ENCODE measurements around the gene CAPN3. TPM values are rescaled to one million over a fixed set of nuclear protein-coding genes. Genes with fewer than 3 reads are reported as not detected.

Gene CAPN3
- total and polyA plus RNA-seq, 2 experiments from 2014 or later: 0.84 to 1.1 TPM

- Histone ChIP-seq H3K79me2 (replicated peaks; ENCODE audit: insufficient read depth) (no peaks in the 10 kb centered on the region), H3K9me2 (ENCODE audit: insufficient read depth) (0 out of 2 replicates have a peak, but pooled peaks cover 2% of the 10 kb centered on the region), H3F3A (replicated peaks; ENCODE audit: low read depth) (no peaks in the 10 kb centered on the region), H3K27me3 (ENCODE audit: insufficient read depth) (no peaks in the 10 kb centered on the region), H2AFZ (no peak overlapping the region), H3K27ac (ENCODE audit: low read depth) (no peak overlapping the region), H4K20me1 (replicated peaks; ENCODE audit: insufficient read depth) (no peaks in the 10 kb centered on the region), H3K4me1 (ENCODE audit: insufficient read depth) (no peaks in the 10 kb centered on the region), H3K4me2 (no peak overlapping the region), H3K4me3 (no peak overlapping the region), H3K36me3 (ENCODE audit: insufficient read depth) (no peaks in the 10 kb centered on the region; the same call in 1 of the 2 replicates)
- Mint-ChIP-seq H3K36me3 (ENCODE audit: low read depth) (peaks cover 17% of the 10 kb centered on the region; the same call in 2 of the 3 replicates), H3K4me3 (no peak overlapping the region), H3K9me3 (peaks cover 31% of the 10 kb centered on the region), H3K27me3 (ENCODE audit: insufficient read depth, low read depth, poor library complexity) (peaks cover 6% of the 10 kb centered on the region), H3K27ac (no peak overlapping the region), H3K4me1 (no peaks in the 10 kb centered on the region)
- TF ChIP-seq EZH2phosphoT487 (IDR thresholded peaks at IDR 0.05; ENCODE audit: unreplicated experiment): no peak
- no peak for TF ChIP-seq ZNF114 (CRISPR knock-in tag; IDR thresholded peaks at IDR 0.05)
- no peak for TF ChIP-seq EZH2 (IDR thresholded peaks at IDR 0.05; ENCODE audit: low read depth, unreplicated experiment)
- TF ChIP-seq POLR2AphosphoS5 (IDR thresholded peaks at IDR 0.05; ENCODE audit: low read depth): no peak
- no peak for TF ChIP-seq NANOG (IDR thresholded peaks at IDR 0.05; ENCODE audit: borderline replicate concordance)
- TF ChIP-seq ETS1 (IDR thresholded peaks at IDR 0.05): no peak
- TF ChIP-seq, protein P1, sequence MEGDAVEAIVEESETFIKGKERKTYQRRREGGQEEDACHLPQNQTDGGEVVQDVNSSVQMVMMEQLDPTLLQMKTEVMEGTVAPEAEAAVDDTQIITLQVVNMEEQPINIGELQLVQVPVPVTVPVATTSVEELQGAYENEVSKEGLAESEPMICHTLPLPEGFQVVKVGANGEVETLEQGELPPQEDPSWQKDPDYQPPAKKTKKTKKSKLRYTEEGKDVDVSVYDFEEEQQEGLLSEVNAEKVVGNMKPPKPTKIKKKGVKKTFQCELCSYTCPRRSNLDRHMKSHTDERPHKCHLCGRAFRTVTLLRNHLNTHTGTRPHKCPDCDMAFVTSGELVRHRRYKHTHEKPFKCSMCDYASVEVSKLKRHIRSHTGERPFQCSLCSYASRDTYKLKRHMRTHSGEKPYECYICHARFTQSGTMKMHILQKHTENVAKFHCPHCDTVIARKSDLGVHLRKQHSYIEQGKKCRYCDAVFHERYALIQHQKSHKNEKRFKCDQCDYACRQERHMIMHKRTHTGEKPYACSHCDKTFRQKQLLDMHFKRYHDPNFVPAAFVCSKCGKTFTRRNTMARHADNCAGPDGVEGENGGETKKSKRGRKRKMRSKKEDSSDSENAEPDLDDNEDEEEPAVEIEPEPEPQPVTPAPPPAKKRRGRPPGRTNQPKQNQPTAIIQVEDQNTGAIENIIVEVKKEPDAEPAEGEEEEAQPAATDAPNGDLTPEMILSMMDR (conservative IDR thresholded peaks at IDR 0.05; ENCODE audit: low read depth in 2 of 2): no peak
- no peak for TF ChIP-seq CREB1 (CRISPR knock-in tag; IDR thresholded peaks at IDR 0.05; ENCODE audit: low read depth)
- TF ChIP-seq ZNF462 (CRISPR knock-in tag; IDR thresholded peaks at IDR 0.05): no peak
- no peak for TF ChIP-seq ZNF331 (CRISPR knock-in tag; IDR thresholded peaks at IDR 0.05; ENCODE audit: low read depth)
- TF ChIP-seq STAT1 (IDR thresholded peaks at IDR 0.05; ENCODE audit: unreplicated experiment): no peak
- no peak for TF ChIP-seq JUNB (IDR thresholded peaks at IDR 0.05; ENCODE audit: unreplicated experiment)
- TF ChIP-seq, protein P2, sequence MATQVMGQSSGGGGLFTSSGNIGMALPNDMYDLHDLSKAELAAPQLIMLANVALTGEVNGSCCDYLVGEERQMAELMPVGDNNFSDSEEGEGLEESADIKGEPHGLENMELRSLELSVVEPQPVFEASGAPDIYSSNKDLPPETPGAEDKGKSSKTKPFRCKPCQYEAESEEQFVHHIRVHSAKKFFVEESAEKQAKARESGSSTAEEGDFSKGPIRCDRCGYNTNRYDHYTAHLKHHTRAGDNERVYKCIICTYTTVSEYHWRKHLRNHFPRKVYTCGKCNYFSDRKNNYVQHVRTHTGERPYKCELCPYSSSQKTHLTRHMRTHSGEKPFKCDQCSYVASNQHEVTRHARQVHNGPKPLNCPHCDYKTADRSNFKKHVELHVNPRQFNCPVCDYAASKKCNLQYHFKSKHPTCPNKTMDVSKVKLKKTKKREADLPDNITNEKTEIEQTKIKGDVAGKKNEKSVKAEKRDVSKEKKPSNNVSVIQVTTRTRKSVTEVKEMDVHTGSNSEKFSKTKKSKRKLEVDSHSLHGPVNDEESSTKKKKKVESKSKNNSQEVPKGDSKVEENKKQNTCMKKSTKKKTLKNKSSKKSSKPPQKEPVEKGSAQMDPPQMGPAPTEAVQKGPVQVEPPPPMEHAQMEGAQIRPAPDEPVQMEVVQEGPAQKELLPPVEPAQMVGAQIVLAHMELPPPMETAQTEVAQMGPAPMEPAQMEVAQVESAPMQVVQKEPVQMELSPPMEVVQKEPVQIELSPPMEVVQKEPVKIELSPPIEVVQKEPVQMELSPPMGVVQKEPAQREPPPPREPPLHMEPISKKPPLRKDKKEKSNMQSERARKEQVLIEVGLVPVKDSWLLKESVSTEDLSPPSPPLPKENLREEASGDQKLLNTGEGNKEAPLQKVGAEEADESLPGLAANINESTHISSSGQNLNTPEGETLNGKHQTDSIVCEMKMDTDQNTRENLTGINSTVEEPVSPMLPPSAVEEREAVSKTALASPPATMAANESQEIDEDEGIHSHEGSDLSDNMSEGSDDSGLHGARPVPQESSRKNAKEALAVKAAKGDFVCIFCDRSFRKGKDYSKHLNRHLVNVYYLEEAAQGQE (IDR thresholded peaks at IDR 0.05; ENCODE audit: unreplicated experiment): no peak
- DNase-seq (ENCODE audit: low spot score): no peak
- no peak for ATAC-seq
Measured at GRCh38 chr15:42375252-42375651, 16.0 kb downstream of the CAPN3 start.

Measured in GM23338 (cell line).